ENCODE data around the gene GARS1. TPM values are rescaled to one million over a fixed set of nuclear protein-coding genes. Genes with fewer than 3 reads are reported as not detected.

Gene GARS1
- total and polyA plus RNA-seq, 2 donors (not counting 1 experiment from before 2014, with no cell fraction given), result 322 to 669 TPM

GRCh38 chr7:30674420-30674819 is 79.7 kb downstream of the GARS1 start:
- H3K4me2 ChIP-seq (ENCODE audit: extremely low read depth, insufficient read depth, low read length), result no peak overlapping the region
- H3K79me2 ChIP-seq (ENCODE audit: control insufficient read depth, insufficient read depth, low read length), result no peaks in the 10 kb centered on the region
- H3K4me3 ChIP-seq (replicated peaks in 1 of 4; ENCODE audit: control extremely low read depth in 1 of 4, insufficient read depth in 1 of 4, low read depth in 3 of 4, low read length in 4 of 4), result no peak overlapping the region
- H3K27me3 ChIP-seq (ENCODE audit: control insufficient read depth, insufficient read depth, low read length), result peaks cover 21% of the 10 kb centered on the region
- no peaks in the 10 kb centered on the region for H3K4me1 ChIP-seq (ENCODE audit: control insufficient read depth, extremely low read depth, insufficient read depth, low read length)
- no peaks in the 10 kb centered on the region for H3K9me3 ChIP-seq (ENCODE audit: control insufficient read depth, insufficient read depth, low read depth, low read length)
- H3K27ac ChIP-seq (ENCODE audit: insufficient read depth, low read length), result no peak overlapping the region
- no peaks in the 10 kb centered on the region for H3K36me3 ChIP-seq (ENCODE audit: control insufficient read depth, insufficient read depth, low read length)
- no peak for DNase-seq (ENCODE audit: low read depth in 2 of 2)
- H2AFZ ChIP-seq (ENCODE audit: low read length), result no peak overlapping the region
- no peak for TF ChIP-seq CTCF (conservative IDR thresholded peaks at IDR 0.05 in 1 of 2, IDR thresholded peaks at IDR 0.05 in 1 of 2; ENCODE audit: low read depth in 1 of 2, low read length in 2 of 2)
- TF ChIP-seq EZH2 (IDR thresholded peaks at IDR 0.05; ENCODE audit: low read length, missing control alignments), result no peak
- H4K20me1 ChIP-seq (ENCODE audit: control insufficient read depth, extremely low read depth, insufficient read depth, low read length), result no peaks in the 10 kb centered on the region
- H3K9ac ChIP-seq (ENCODE audit: insufficient read depth, low read length), result no peak overlapping the region

DNA sequence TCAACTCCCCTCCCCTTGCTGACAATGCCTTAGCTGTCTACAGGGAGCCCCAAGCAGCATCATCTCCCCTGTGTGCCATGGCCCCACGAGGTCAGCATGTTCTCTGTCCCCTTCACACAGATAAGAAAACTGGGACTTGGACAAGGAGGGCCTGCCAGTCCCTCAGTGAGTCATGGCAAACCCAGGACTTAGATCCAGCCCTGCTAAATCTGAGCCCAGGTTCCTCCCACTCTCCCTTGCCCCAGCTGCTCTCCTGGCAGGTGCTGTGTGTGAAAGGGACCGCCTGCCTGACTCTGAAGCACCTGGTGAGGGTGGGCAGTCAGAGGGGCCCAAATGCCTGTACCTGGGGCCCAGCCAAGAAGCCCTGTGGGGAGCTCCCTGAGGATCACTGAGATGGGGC is 80.2 kb downstream of the GARS1 start:
- H3K36me3 ChIP-seq (ENCODE audit: control insufficient read depth, insufficient read depth, low read length), result no peaks in the 10 kb centered on the region
- H3K9ac ChIP-seq (ENCODE audit: insufficient read depth, low read length), result no peak overlapping the region
- H3K9me3 ChIP-seq (ENCODE audit: control insufficient read depth, insufficient read depth, low read depth, low read length), result no peaks in the 10 kb centered on the region
- no peaks in the 10 kb centered on the region for H3K79me2 ChIP-seq (ENCODE audit: control insufficient read depth, insufficient read depth, low read length)
- no peak overlapping the region for H2AFZ ChIP-seq (ENCODE audit: low read length)
- H4K20me1 ChIP-seq (ENCODE audit: control insufficient read depth, extremely low read depth, insufficient read depth, low read length), result no peaks in the 10 kb centered on the region
- DNase-seq (ENCODE audit: low read depth in 2 of 2), result no peak
- no peaks in the 10 kb centered on the region for H3K4me1 ChIP-seq (ENCODE audit: control insufficient read depth, extremely low read depth, insufficient read depth, low read length)
- H3K27me3 ChIP-seq (ENCODE audit: control insufficient read depth, insufficient read depth, low read length), result peaks cover 25% of the 10 kb centered on the region
- no peak overlapping the region for H3K4me3 ChIP-seq (replicated peaks in 1 of 4; ENCODE audit: control extremely low read depth in 1 of 4, insufficient read depth in 1 of 4, low read depth in 3 of 4, low read length in 4 of 4)
- no peak for TF ChIP-seq EZH2 (IDR thresholded peaks at IDR 0.05; ENCODE audit: low read length, missing control alignments)
- TF ChIP-seq CTCF (conservative IDR thresholded peaks at IDR 0.05 in 1 of 2, IDR thresholded peaks at IDR 0.05 in 1 of 2; ENCODE audit: low read depth in 1 of 2, low read length in 2 of 2), result no peak
- H3K27ac ChIP-seq (ENCODE audit: insufficient read depth, low read length), result no peak overlapping the region
- no peak overlapping the region for H3K4me2 ChIP-seq (ENCODE audit: extremely low read depth, insufficient read depth, low read length)

GRCh38 chr7:30678805-30679204 is 84.1 kb downstream of the GARS1 start:
- Histone ChIP-seq H3K4me1 (ENCODE audit: control insufficient read depth, extremely low read depth, insufficient read depth, low read length) (no peaks in the 10 kb centered on the region), H3K27ac (ENCODE audit: insufficient read depth, low read length) (no peak overlapping the region), H3K27me3 (ENCODE audit: control insufficient read depth, insufficient read depth, low read length) (peaks cover 59% of the 10 kb centered on the region), H3K4me3 (replicated peaks in 1 of 4; ENCODE audit: control extremely low read depth in 1 of 4, insufficient read depth in 1 of 4, low read depth in 3 of 4, low read length in 4 of 4) (no peak overlapping the region), H3K9me3 (ENCODE audit: control insufficient read depth, insufficient read depth, low read depth, low read length) (no peaks in the 10 kb centered on the region), H3K4me2 (ENCODE audit: extremely low read depth, insufficient read depth, low read length) (no peak overlapping the region), H2AFZ (ENCODE audit: low read length) (no peak overlapping the region), H3K79me2 (ENCODE audit: control insufficient read depth, insufficient read depth, low read length) (no peaks in the 10 kb centered on the region), H3K9ac (ENCODE audit: insufficient read depth, low read length) (no peak overlapping the region), H3K36me3 (ENCODE audit: control insufficient read depth, insufficient read depth, low read length) (no peaks in the 10 kb centered on the region), H4K20me1 (ENCODE audit: control insufficient read depth, extremely low read depth, insufficient read depth, low read length) (no peaks in the 10 kb centered on the region)
- TF ChIP-seq EZH2 (IDR thresholded peaks at IDR 0.05; ENCODE audit: low read length, missing control alignments) (no peak), CTCF (conservative IDR thresholded peaks at IDR 0.05 in 1 of 2, IDR thresholded peaks at IDR 0.05 in 1 of 2; ENCODE audit: low read depth in 1 of 2, low read length in 2 of 2) (no peak)
- no peak for DNase-seq (ENCODE audit: low read depth in 2 of 2)

Measured in fibroblast of lung (primary cell).